Left ventricle myocardium superior (tissue), 1 donor: Measurements from ENCODE around the gene ADAMTSL1. TPM values are rescaled to one million over a fixed set of nuclear protein-coding genes. Genes with fewer than 3 reads are reported as not detected.

Source experiments
- ATAC-seq: fragments of 200-7000 bp; cut with Tn5 transposase; one replicate; pipeline ENCODE4 v1.9.1; 2020; ENCODE audit warnings: mild to moderate bottlenecking, moderate library complexity
- DNase-seq: peaks from one replicate; pipeline ENCODE4 v3.0.0-alpha.2; 2020
- intact Hi-C: fragments of 100-400 bp; cut with micrococcal nuclease; formaldehyde crosslinking; loops from one replicate; pipeline ENCODE4 v1.11.0; 2022
- total RNA-seq: library from RNA; stranded (reverse); fragmentation: NEBNext Ultra II Directional; extraction: Animal tissue kit (Norgen Biotek cat#: 25700); gene quantifications from one replicate; pipeline ENCODE4 v1.2.1, GENCODE V29; 2021
- donor health status: DM: no; HTN: yes; CAD: no; lungs with severe emphysema.

Gene ADAMTSL1
- total RNA-seq, 1 donor from 2014 or later: 0.97 TPM

- ATAC-seq (no peak), DNase-seq (no peak)
- intact Hi-C loops: no loop called here
Observed at GRCh38 chr9:18626046-18626698, 152.2 kb downstream of the ADAMTSL1 start.

- intact Hi-C loops: no loop called here
- DNase-seq: no peak
- peak; percentile 20 for ATAC-seq
Observed at GRCh38 chr9:18629136-18629535, 155.2 kb downstream of the ADAMTSL1 start.

- intact Hi-C loops: no loop called here
- peak; percentile 80 for ATAC-seq
- DNase-seq: no peak
Observed at GRCh38 chr9:18632632-18633403, 158.9 kb downstream of the ADAMTSL1 start.

- DNase-seq (no peak), ATAC-seq (no peak)
- intact Hi-C loops: no loop called here
Observed at GRCh38 chr9:18636781-18637180, 162.8 kb downstream of the ADAMTSL1 start.

DNA sequence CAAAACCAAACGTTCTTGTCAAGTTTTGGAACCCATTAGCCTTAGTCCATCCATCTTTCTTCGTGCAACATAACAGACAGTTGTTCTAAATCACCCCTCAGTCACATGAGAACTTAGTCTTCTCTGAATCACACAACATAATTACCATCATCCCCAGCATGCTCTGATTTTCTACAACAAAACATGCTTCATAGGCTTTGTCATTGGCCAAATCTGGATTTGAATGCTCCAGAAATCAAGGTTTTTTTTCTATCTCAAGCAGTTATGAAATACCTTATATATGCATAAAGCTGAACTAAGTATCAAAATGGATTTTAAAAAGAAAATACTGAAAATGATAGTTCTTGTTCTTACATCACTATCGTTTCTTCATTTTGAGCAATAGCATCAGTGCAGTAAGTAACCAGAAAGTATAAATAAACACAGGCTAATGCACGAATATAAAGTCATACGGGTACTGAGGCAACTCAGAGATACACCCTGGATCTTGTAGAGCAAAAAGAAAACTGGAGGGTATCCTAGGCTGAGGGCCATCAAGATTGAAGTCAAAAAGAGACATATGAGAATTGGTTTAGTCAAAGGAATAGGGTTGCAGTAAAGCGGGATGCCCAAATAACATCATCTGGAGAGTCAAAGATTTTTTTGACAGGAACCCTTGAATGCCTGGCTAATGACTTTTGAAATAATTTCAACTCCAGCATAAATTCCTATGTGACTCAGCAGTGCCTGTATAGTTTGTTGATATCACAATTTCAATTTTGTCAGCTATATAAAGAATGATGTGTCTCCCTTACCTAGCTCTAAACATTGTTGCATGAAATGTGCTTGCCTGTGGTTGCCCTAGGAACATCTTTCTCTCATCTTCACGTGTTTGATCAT, 164.7 kb downstream of the ADAMTSL1 start:
- ATAC-seq: no peak
- intact Hi-C loops: no loop called here
- DNase-seq: no peak

DNA sequence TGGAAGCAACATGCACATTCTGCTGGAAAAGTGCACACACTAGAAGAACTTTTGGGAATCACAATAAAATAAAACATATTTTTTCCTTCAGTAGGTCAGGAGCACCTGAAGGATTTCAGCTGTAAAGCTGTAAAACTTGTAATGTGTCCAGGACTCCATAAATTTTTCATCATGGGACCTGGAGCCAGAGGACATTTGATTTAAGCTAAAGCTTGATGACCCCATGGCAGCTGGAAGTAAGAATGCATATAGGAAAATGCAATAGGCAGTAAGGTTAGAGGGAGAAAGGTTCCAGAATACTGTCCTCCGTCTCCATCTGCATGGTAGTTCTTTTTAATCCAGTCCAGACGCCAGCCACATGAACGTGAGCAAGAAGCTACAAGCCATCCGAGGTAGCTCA, 166.0 kb downstream of the ADAMTSL1 start:
- intact Hi-C loops: no loop called here
- no peak for ATAC-seq

DNA sequence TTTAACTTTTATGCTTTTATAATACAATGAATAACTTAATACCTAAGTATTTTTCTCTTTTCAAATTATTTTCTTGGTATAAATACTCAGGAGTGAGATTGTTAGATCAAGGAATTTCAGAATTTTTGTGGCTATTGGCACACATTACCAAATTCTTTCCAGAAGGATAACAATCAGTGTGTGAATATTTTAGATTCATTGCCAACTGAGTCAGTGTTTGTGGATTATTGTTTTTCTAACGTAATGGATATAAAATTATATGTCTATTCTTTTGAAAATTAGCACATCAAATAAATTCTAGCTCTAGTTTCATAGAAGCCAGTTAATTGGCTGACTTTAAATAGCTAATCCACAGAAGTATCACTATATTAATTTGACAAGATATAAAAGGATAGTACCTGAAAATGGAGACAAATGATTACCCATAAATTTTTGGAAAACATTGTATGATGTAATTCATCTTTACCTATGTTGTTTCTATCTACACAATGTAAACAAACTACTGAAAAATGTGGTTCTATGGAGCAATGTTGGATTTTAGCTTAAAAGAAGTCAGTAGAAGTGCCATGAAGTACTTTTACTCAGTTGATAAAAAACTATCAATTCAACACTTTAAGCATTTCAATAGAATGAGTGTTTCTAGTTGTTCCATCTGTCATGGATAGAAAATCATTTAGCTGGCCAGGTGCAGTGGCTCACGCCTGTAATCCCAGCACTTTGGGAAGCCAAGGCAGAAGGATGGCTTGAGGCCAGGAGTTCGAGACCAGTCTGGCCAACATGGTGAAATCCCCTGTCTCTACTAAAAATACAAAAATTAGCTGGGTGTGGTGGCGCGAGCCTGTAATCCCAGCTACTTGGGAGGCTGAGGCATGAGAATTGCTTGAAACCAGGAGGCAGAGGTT, 185.1 kb downstream of the ADAMTSL1 start:
- DNase-seq: no peak
- intact Hi-C loops: no loop called here
- no peak for ATAC-seq

More for the DNA sequence above, 166.0 kb downstream of the ADAMTSL1 start:
- no peak for DNase-seq

DNA sequence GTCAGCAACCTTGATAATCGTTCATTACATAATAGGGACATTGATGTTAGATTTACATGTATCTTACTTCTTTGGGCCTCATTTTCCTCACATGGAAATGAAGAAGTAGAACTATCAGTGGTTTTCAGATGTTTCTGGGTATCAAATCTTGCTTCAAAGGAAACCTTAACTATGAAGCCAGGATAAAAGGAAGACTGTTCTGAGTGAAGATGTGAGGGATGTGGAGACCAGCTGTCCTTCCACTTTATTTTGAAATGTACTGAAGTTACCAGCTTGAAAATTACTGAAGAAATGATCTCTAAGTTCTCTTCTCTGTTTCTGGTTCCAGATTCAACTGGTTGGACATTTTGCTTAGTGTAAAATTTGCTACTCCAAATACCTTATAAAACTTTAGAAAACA, 186.0 kb downstream of the ADAMTSL1 start:
- ATAC-seq (no peak), DNase-seq (no peak)
- intact Hi-C loops: no loop called here

- intact Hi-C loops: no loop called here
- ATAC-seq: no peak
- no peak for DNase-seq
Observed at GRCh38 chr9:18662320-18662719, 188.4 kb downstream of the ADAMTSL1 start.

DNA sequence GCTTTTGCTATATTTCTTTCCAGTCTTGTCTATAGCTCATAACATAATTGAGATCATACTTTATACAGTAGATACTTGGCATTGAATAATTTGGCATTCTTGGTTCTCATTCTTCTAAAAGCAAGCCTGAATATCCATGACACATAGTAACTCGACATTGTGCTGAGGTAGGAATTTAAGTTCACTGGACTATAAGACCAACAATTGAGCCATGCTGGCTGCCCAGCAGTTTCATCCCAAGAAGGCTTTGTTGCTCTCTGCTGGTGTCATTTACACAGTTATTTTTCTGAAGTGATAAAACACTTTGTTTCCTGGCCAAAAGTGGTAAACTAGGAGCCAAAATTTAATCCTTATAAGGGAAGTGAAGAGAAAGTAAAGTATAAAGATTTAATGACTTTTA, 192.0 kb downstream of the ADAMTSL1 start:
- ATAC-seq: no peak
- intact Hi-C loops: no loop called here
- DNase-seq: no peak

GRCh38 chr9:18666348-18666747, 192.4 kb downstream of the ADAMTSL1 start:
- peak; percentile 58 for ATAC-seq
- intact Hi-C loops: no loop called here
- DNase-seq: no peak

- ATAC-seq (no peak), DNase-seq (no peak)
Observed at GRCh38 chr9:18666986-18667772, 193.2 kb downstream of the ADAMTSL1 start.

DNA sequence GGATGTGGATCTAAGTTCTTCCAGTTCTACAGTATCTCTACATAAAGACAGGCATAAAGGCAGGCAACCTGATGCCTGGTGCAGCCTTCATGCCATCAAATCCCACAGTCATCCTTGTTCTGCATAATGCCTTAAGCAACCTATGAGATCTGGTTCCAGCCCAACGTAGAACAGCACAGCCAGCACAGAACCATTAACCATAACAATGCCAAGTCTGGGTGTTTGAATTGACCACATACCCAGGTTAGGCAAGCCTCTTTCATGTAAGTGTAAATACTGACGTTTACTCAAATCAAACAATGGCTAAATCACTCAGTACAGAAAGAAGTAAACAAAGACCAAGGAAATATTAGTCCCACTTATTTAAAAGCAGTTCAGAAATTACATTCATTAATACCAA, 195.0 kb downstream of the ADAMTSL1 start:
- ATAC-seq (no peak), DNase-seq (no peak)
- intact Hi-C loops: no loop called here

More at GRCh38 chr9:18666986-18667772, 193.2 kb downstream of the ADAMTSL1 start:
- intact Hi-C loops: no loop called here

DNA sequence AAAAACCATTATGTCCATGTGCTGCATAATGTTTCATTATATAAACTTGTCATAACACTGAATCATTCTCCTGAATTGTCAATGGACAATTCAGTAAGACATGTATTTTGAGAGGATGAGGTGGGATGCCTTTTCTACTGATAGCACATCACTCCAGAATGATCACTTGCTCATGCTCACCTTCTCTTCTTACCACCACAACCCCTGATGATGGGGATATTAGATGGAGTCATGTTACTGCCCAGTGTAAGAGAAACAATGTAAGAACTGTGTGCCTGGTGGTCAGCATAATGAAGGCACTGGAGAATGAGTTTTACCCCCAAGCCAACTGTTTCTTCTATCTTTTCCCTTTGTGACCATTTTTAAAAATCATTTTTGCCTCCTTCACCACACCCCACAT, 198.8 kb downstream of the ADAMTSL1 start:
- DNase-seq: no peak
- intact Hi-C loops: no loop called here
- ATAC-seq: no peak

DNA sequence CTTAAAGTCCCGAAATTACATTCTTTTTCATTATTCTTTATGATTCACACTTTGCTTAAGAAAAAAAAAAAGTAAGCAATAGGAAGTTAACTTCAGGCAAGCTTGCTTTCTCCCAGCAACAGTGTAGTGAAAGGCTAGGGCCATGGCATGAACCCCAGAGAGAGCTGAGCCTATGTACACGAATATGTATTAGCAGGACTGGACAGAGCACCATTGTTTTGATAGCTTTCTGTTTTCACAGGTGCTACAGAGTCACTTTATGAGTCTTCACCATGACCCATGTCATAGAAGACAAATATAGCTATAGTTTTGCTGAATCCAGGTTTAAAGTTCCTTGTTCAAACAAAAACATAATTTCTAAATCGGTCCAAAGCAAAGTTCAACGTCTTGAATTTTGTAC, 199.2 kb downstream of the ADAMTSL1 start:
- no peak for DNase-seq
- ATAC-seq: no peak
- intact Hi-C loops: no loop called here

DNA sequence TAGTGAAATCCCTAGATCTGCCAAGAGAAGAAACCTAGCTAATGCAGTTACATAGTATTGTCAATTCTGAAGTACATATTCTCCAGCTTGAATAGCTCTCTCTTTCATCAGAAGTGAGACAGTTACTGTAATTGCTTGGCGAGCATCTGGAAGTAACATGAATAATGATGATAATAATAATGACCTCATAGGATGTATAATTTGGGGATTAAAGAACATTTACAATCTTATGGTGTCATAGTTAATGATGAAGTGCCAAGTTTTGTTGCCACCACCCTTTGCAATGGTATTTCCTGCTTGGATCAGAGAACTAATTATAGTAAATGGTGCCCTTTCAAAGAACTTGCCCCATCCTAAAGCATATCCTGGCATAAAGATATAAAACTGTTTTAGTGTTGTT, 201.4 kb downstream of the ADAMTSL1 start:
- DNase-seq (no peak), ATAC-seq (no peak)
- intact Hi-C loops: no loop called here

DNA sequence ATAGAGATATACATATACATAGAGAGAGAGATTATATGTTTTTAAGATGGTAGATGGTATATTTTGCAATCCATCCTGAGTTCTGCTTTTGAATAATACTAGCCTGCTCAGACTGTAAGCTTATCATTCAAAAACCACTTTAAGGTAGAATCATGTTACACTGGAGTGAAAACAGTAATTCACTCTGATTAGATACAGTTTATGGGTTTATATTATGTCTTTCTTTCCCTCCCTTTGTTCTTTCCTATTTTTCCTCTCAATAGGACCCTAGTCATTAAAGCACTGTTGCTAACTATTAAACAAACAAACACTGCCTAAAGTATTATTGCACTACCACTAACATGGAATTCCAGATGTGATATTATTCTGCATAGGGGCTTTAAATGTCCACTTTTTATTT, 202.0 kb downstream of the ADAMTSL1 start:
- no peak for ATAC-seq
- intact Hi-C loops: no loop called here
- DNase-seq: no peak

DNA sequence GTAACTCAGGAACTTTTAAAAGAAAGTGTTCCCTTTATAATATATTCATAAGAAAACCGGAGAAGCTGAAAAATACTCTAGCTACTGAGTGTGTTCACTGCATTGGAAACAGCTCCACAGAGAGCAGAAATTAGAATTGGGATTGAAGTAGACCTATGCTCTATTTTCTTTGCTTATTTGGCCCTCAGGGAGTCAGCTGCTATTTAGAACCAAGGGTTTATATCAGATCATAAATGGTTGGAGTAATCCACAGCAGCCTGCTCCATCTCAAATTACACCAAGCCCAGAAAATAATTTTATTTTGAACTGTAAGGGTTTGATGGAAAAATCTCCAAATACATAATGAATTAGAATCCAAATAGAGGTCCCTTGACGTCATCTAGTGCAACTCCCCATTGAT, 202.6 kb downstream of the ADAMTSL1 start:
- DNase-seq (no peak), ATAC-seq (no peak)
- intact Hi-C loops: no loop called here
